OCI-LY1 (cell line): ENCODE measurements around the gene SLC2A9.

Experiments used
- H2AFZ ChIP-seq: fragments of 200-600 bp; sonication (generic), shearing (Covaris generic); 2 replicates; pipeline ENCODE4 v1.6.0; 2014; ENCODE audit warnings: antibody characterized with exemption, mild to moderate bottlenecking, low read length
- H3F3A ChIP-seq: fragments of 200-600 bp; sonication (generic), shearing (Covaris generic); 2 replicates; pipeline ENCODE4 v1.6.0; 2014; ENCODE audit warnings: mild to moderate bottlenecking, antibody characterized with exemption, low read length, moderate library complexity; ENCODE audit not compliant: insufficient read depth
- H3K27ac ChIP-seq: fragments of 200-600 bp; sonication (generic); 2 replicates; pipeline ENCODE4 v1.5.1; 2014; ENCODE audit warnings: low read length, mixed run types, mild to moderate bottlenecking, low read depth; ENCODE audit not compliant: poor library complexity, severe bottlenecking
- H3K27me3 ChIP-seq: fragments of 200-600 bp; sonication (generic); 2 replicates; pipeline ENCODE4 v1.6.0; 2014; ENCODE audit warnings: antibody characterized with exemption, mild to moderate bottlenecking, low read length, moderate library complexity; ENCODE audit not compliant: insufficient read depth
- H3K36me3 ChIP-seq: fragments of 200-600 bp; sonication (generic); 2 replicates; pipeline ENCODE4 v1.6.1; 2014; ENCODE audit warnings: mild to moderate bottlenecking, antibody characterized with exemption, low read length, moderate library complexity, mixed read lengths; ENCODE audit not compliant: insufficient read depth
- H3K4me1 ChIP-seq: fragments of 200-600 bp; sonication (generic); 2 replicates; pipeline ENCODE4 v1.5.1; 2014; ENCODE audit warnings: mild to moderate bottlenecking, low read length, moderate library complexity; ENCODE audit not compliant: insufficient read depth, severe bottlenecking
- H3K4me2 ChIP-seq: fragments of 200-600 bp; sonication (generic), shearing (Covaris generic); 2 replicates; pipeline ENCODE4 v1.6.1; 2014; ENCODE audit warnings: low read length
- H3K4me3 ChIP-seq: fragments of 200-600 bp; sonication (generic); 2 replicates; pipeline ENCODE4 v1.5.1; 2014; ENCODE audit warnings: low read length, low read depth, mild to moderate bottlenecking, mixed read lengths; ENCODE audit not compliant: poor library complexity, severe bottlenecking
- H3K79me2 ChIP-seq: fragments of 200-600 bp; shearing (Covaris generic); 2 replicates; pipeline ENCODE4 v1.6.1; 2016; ENCODE audit warnings: mixed run types, low read length, mixed read lengths; ENCODE audit not compliant: insufficient read depth
- H3K9ac ChIP-seq: fragments of 200-600 bp; sonication (generic), shearing (Covaris generic); 2 replicates; pipeline ENCODE4 v1.6.1; 2014; ENCODE audit warnings: mild to moderate bottlenecking, low read length, mixed read lengths
- H3K9me2 ChIP-seq: fragments of 200-600 bp; sonication (generic), shearing (Covaris generic); 2 replicates; pipeline ENCODE4 v1.6.1; 2014; ENCODE audit warnings: low read depth, mild to moderate bottlenecking, low read length, mixed read lengths
- H3K9me3 ChIP-seq: fragments of 200-600 bp; shearing (Covaris generic); 2 replicates; pipeline ENCODE4 v1.6.1; 2014; ENCODE audit warnings: low read length, mixed read lengths
- H4K20me1 ChIP-seq: fragments of 200-600 bp; sonication (generic), shearing (Covaris generic); 2 replicates; pipeline ENCODE4 v1.6.0; 2016; ENCODE audit warnings: mild to moderate bottlenecking, low read length; ENCODE audit not compliant: insufficient read depth
- CTCF ChIP-seq: fragments of 200-600 bp; sonication (generic), shearing (Covaris generic); IDR thresholded peaks from 2 replicates; pipeline ENCODE4 v1.5.1; 2017; ENCODE audit warnings: mild to moderate bottlenecking, antibody characterized with exemption, low read length, moderate library complexity, mixed read lengths
- EZH2 ChIP-seq: fragments of 200-600 bp; sonication (generic), shearing (Covaris generic); IDR thresholded peaks from 2 replicates; pipeline ENCODE4 v1.8.0; 2017; ENCODE audit warnings: borderline replicate concordance, mixed run types, mild to moderate bottlenecking, antibody characterized with exemption, low read length, moderate library complexity, mixed read lengths

Gene SLC2A9

DNA sequence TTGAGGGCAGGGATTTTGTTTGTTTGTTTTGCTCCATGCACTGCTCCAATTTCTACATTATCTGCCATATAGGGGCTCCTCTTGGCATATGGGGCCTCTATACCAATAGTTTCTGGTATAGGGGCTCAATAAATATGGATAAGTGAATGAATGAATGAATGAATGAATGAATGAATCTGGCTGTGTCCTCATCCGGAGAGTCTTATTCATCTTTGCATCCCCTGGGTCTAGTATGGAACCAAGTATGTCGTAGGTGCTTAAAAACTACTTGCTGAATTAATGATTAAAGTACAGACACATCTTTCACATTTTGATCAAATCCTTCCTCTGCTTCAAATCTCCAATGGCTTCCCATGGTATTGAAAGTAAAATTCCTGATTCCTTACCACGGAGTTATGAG is 159.7 kb downstream of the SLC2A9 start:
- H3F3A ChIP-seq = no peaks in the 10 kb centered on the region
- H3K27ac ChIP-seq = no peak overlapping the region
- no peaks in the 10 kb centered on the region for H3K4me1 ChIP-seq
- no peak overlapping the region for H2AFZ ChIP-seq
- no peaks in the 10 kb centered on the region for H4K20me1 ChIP-seq
- H3K9me2 ChIP-seq = no peaks in the 10 kb centered on the region
- no peaks in the 10 kb centered on the region for H3K27me3 ChIP-seq
- no peaks in the 10 kb centered on the region for H3K79me2 ChIP-seq
- no peaks in the 10 kb centered on the region for H3K36me3 ChIP-seq
- TF ChIP-seq CTCF = no peak
- no peak for TF ChIP-seq EZH2
- H3K9me3 ChIP-seq = no peaks in the 10 kb centered on the region
- H3K4me2 ChIP-seq = no peak overlapping the region
- H3K4me3 ChIP-seq = no peak overlapping the region
- H3K9ac ChIP-seq = no peak overlapping the region

DNA sequence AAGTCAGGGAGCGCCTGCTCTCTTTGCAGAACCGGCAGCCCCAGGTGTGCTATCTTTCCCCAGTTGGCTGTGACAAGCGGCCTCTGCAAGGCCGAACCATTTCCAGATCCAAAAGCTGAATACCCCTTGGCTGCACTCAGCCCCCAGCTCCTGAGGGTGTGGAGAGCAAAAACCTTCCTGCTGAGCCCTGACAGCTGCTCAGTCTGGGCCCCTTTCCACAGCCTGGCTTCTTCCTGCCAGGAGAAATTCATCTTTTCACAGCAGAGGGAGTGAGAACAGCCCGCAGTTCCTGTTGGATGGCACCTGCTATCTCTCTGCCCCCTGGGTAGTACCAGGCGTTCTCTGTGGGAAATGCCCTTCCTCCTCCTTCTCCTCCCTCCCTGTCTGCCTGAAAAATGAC is 161.5 kb downstream of the SLC2A9 start:
- H3F3A ChIP-seq = no peaks in the 10 kb centered on the region
- H3K27me3 ChIP-seq = no peaks in the 10 kb centered on the region
- H4K20me1 ChIP-seq = no peaks in the 10 kb centered on the region
- H3K9me3 ChIP-seq = no peaks in the 10 kb centered on the region
- H3K9ac ChIP-seq = no peak overlapping the region
- no peaks in the 10 kb centered on the region for H3K4me1 ChIP-seq
- H3K27ac ChIP-seq = no peak overlapping the region
- no peaks in the 10 kb centered on the region for H3K79me2 ChIP-seq
- no peaks in the 10 kb centered on the region for H3K36me3 ChIP-seq
- H3K9me2 ChIP-seq = no peaks in the 10 kb centered on the region
- H2AFZ ChIP-seq = no peak overlapping the region
- H3K4me3 ChIP-seq = no peak overlapping the region
- H3K4me2 ChIP-seq = no peak overlapping the region
- no peak for TF ChIP-seq EZH2

- H3K27me3 ChIP-seq = no peaks in the 10 kb centered on the region
- H3K9me2 ChIP-seq = no peaks in the 10 kb centered on the region
- H4K20me1 ChIP-seq = no peaks in the 10 kb centered on the region
- no peaks in the 10 kb centered on the region for H3K4me1 ChIP-seq
- H2AFZ ChIP-seq = no peak overlapping the region
- H3K4me3 ChIP-seq = no peak overlapping the region
- no peaks in the 10 kb centered on the region for H3K36me3 ChIP-seq
- H3K27ac ChIP-seq = no peak overlapping the region
- no peaks in the 10 kb centered on the region for H3K9me3 ChIP-seq
- no peak overlapping the region for H3K4me2 ChIP-seq
- no peak overlapping the region for H3K9ac ChIP-seq
- TF ChIP-seq CTCF (no peak), EZH2 (no peak)
- H3F3A ChIP-seq = no peaks in the 10 kb centered on the region
- no peaks in the 10 kb centered on the region for H3K79me2 ChIP-seq
These were observed 171.8 kb downstream of the SLC2A9 start for GRCh38 chr4:9849538-9849920.

- no peaks in the 10 kb centered on the region for H4K20me1 ChIP-seq
- H3K4me2 ChIP-seq = no peak overlapping the region
These were observed 173.1 kb downstream of the SLC2A9 start for GRCh38 chr4:9847968-9848748.

More at GRCh38 chr4:9847968-9848748, 173.1 kb downstream of the SLC2A9 start:
- no peak overlapping the region for H3K27ac ChIP-seq
- H3K36me3 ChIP-seq = no peaks in the 10 kb centered on the region
- TF ChIP-seq CTCF = no peak
- no peak for TF ChIP-seq EZH2
- no peaks in the 10 kb centered on the region for H3K9me3 ChIP-seq
- H3F3A ChIP-seq = no peaks in the 10 kb centered on the region
- no peaks in the 10 kb centered on the region for H3K79me2 ChIP-seq
- H3K4me1 ChIP-seq = no peaks in the 10 kb centered on the region
- no peaks in the 10 kb centered on the region for H3K27me3 ChIP-seq
- H3K9me2 ChIP-seq = no peaks in the 10 kb centered on the region
- H2AFZ ChIP-seq = no peak overlapping the region
- H3K9ac ChIP-seq = no peak overlapping the region
- no peak overlapping the region for H3K4me3 ChIP-seq
